GM18520 (cell line): ENCODE results near the gene IQGAP3.

Experiments used
- ATAC-seq: cut with Tn5 transposase; IDR thresholded peaks from one replicate; pipeline ENCODE4 v1.9.1; 2021; ENCODE audit not compliant: unreplicated experiment

IQGAP3 gene

GRCh38 chr1:156485984-156486383, 86.4 kb downstream of the IQGAP3 start:
- no peak for ATAC-seq

- ATAC-seq: no peak
Observed at GRCh38 chr1:156484480-156485058, 87.8 kb downstream of the IQGAP3 start.

- no peak for ATAC-seq
Observed at GRCh38 chr1:156483397-156483796, 89.0 kb downstream of the IQGAP3 start.

- no peak for ATAC-seq
Observed at GRCh38 chr1:156482276-156482675, 90.1 kb downstream of the IQGAP3 start.

GRCh38 chr1:156481527-156481926, 90.8 kb downstream of the IQGAP3 start:
- no peak for ATAC-seq

GRCh38 chr1:156480411-156481192, 91.8 kb downstream of the IQGAP3 start:
- ATAC-seq: peak; percentile 36

- no peak for ATAC-seq
Observed at GRCh38 chr1:156480016-156480370, 92.4 kb downstream of the IQGAP3 start.

GRCh38 chr1:156479093-156480015, 93.0 kb downstream of the IQGAP3 start:
- no peak for ATAC-seq

- ATAC-seq: no peak
Observed at GRCh38 chr1:156478250-156478627, 94.1 kb downstream of the IQGAP3 start.

GRCh38 chr1:156477526-156478249, 94.7 kb downstream of the IQGAP3 start:
- ATAC-seq: no peak

GRCh38 chr1:156476501-156477298, 95.7 kb downstream of the IQGAP3 start:
- no peak for ATAC-seq

- no peak for ATAC-seq
Observed at GRCh38 chr1:156475568-156476500, 96.5 kb downstream of the IQGAP3 start.
